AG09309 (cell line): Measurements from ENCODE around the gene PDE1A.

ENCODE experiments used
- DNase-seq: peaks from one replicate; pipeline ENCODE4 v3.0.0-alpha.2; 2010; ENCODE audit warnings: low read depth
- H3K4me3 ChIP-seq: 2 replicates; pipeline ENCODE4 v1.5.1; 2011; ENCODE audit warnings: mild to moderate bottlenecking, low read depth, low read length, moderate library complexity; ENCODE audit not compliant: control insufficient read depth
- TF ChIP-seq, protein P1 (sequence below): IDR thresholded peaks from 2 replicates; pipeline ENCODE4 v1.5.1; 2011; ENCODE audit warnings: mild to moderate bottlenecking, low read depth, low read length, inconsistent platforms; ENCODE audit not compliant: insufficient read depth, control insufficient read depth; ENCODE audit errors: missing control alignments

The PDE1A gene

DNA sequence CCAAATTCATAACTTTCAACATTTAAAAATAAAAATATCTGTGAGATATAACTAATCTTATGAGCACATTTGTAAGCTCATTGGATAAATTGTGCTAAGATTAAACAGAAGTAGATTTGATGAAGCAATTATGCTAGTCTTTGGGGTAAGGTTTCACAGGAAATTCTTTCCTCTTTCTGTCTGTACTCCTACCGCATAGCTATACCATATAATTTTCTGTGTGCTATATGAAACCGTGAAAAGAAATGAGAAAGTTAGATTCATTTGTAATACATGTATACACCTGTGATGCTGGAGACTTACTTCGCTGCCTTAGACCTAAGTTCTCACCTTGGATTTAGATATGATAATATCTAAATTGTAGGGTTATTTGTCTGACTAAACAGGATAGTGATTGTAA lies 256.5 kb downstream of the PDE1A start:
- TF ChIP-seq, protein P1, sequence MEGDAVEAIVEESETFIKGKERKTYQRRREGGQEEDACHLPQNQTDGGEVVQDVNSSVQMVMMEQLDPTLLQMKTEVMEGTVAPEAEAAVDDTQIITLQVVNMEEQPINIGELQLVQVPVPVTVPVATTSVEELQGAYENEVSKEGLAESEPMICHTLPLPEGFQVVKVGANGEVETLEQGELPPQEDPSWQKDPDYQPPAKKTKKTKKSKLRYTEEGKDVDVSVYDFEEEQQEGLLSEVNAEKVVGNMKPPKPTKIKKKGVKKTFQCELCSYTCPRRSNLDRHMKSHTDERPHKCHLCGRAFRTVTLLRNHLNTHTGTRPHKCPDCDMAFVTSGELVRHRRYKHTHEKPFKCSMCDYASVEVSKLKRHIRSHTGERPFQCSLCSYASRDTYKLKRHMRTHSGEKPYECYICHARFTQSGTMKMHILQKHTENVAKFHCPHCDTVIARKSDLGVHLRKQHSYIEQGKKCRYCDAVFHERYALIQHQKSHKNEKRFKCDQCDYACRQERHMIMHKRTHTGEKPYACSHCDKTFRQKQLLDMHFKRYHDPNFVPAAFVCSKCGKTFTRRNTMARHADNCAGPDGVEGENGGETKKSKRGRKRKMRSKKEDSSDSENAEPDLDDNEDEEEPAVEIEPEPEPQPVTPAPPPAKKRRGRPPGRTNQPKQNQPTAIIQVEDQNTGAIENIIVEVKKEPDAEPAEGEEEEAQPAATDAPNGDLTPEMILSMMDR = no peak
- H3K4me3 ChIP-seq = no peak overlapping the region
- DNase-seq = no peak

DNA sequence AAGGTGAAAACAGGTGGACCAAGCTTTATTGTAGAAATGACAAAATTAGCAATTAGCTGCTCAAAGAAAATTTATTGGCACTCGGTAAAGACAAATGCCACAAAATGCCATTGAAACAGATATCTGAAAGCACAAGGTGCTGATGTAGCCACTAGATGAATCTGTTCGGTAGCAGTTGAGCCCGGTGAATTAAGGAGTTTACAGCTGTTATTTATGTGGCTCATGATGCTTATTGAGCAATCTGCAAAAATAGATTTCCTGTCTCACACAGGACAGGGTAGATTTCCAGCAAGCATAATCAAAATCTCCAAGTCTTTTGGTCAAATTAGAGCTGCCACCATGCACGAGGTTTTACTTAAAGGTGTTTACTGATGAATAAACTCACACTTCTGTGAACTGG lies 259.0 kb downstream of the PDE1A start:
- no peak for DNase-seq
- TF ChIP-seq, protein P1 = no peak
- no peak overlapping the region for H3K4me3 ChIP-seq

DNA sequence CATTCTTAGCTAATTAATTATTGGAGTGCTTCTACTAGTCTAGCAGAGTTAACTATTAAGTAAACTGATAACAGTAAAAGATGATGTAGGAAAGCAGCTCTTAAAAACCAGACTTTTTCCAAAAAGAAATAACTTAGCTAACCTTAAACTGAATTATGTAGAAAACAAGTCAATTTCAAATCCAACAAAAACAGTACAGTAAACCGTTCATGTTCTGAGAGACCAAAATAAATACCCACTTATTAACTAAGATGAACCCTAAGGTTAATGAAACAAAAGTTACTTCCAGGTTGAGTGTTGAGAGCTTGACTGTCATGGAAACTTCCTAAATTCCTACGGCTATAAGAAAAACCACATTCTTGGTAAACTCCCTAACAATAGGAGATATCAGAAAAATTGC lies 260.0 kb downstream of the PDE1A start:
- DNase-seq = no peak
- TF ChIP-seq, protein P1 = no peak

DNA sequence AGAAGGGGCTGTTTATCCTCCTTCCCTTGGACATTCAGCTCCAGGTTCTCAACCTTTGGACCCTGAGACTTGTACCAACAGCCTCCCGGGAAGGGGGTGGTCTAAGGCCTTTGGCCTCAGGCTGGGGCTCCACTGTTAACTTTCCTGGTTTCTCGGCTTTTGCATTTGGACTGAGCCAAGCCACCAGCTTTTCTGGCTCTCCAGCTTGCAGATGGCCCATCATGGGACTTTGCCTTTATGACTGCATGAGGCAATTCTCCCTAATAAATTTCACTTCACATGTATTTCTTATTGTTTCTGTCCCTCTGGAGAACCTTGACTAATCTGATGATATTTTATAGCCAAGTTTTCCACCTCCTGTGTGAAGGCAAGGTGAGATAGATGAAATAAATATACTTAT lies 260.4 kb downstream of the PDE1A start:
- TF ChIP-seq, protein P1 = no peak
- H3K4me3 ChIP-seq = no peak overlapping the region
- DNase-seq = no peak

More for the DNA sequence above, 260.0 kb downstream of the PDE1A start:
- no peak overlapping the region for H3K4me3 ChIP-seq

DNA sequence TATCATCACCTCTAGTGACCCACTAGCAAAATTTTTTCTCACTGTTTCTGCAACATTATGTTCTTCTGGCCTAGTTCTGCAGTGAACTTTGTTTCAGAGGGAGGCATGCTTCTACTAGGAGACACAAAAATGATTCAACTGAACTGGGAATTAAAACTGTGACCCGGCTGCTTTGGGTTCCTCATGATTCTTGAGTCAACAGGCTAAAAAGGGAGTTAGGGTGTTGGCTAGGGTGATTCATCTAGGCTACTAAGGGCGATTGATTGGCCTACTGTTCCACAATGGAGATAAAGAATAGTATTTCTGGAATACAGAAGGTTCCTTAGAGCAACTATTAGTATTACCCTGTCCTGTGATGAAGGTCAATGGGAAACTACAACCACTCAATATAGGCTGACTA lies 261.6 kb downstream of the PDE1A start:
- no peak overlapping the region for H3K4me3 ChIP-seq
- TF ChIP-seq, protein P1 = no peak
- DNase-seq = no peak

DNA sequence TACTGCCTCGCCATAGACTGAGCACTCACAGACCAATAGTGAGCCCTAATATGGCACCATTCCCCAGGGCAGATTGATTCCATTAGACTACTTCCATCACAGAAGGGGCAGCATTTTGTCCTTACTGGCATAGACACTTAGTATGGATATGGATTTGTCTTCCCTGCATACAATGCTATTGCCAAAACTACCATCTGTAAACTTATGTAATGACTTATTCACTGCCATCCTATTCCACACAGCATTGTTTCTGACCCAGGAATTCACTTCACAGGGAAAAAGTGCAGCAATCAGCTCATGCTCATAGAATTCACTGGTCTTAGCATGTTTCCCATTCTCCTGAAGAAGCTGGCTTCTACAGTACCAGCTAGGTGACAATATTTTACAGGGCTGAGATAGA lies 262.1 kb downstream of the PDE1A start:
- TF ChIP-seq, protein P1 = no peak
- no peak overlapping the region for H3K4me3 ChIP-seq
- DNase-seq = no peak

DNA sequence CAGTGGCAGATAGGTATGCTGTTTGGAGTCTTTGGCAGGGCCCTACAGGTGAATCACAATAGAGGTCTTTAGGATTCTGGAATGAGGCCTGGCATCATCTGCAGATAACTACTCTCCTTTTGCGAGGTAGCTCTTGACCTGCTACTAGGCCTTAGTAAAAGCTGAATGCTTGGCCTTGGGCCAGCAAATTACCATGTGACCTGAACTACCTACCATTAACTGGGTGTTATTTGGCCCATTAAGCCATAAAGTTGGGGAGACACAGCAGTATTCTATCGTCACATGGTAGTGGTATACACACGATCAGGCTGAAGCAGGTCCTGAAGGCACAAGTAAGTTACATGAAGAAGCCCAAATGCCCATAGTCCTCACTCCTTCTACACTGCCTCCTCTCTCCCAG lies 263.0 kb downstream of the PDE1A start:
- H3K4me3 ChIP-seq = no peak overlapping the region
- TF ChIP-seq, protein P1 = no peak
- DNase-seq = no peak
